GM23248 (cell line): Measurements from ENCODE around the gene RHOJ. TPM values are rescaled to one million over a fixed set of nuclear protein-coding genes. Genes with fewer than 3 reads are reported as not detected.

ENCODE experiments used
- DNase-seq: peaks from one replicate; pipeline ENCODE4 v3.0.0-alpha.2; 2015
- H2AFZ ChIP-seq: fragments of 200-600 bp; sonication (generic); 2 replicates; pipeline ENCODE4 v1.6.1; 2016; ENCODE audit warnings: antibody characterized with exemption
- H3F3A ChIP-seq: fragments of 200-600 bp; sonication (generic); 2 replicates; pipeline ENCODE4 v1.6.1; 2016; ENCODE audit warnings: mild to moderate bottlenecking, antibody characterized with exemption, mixed run types; ENCODE audit not compliant: insufficient read depth
- H3K27ac ChIP-seq: fragments of 200-600 bp; sonication (generic); 2 replicates; pipeline ENCODE4 v1.5.1; 2016; ENCODE audit warnings: mild to moderate bottlenecking
- H3K27me3 ChIP-seq: fragments of 200-600 bp; sonication (generic); replicated peaks from 2 replicates; pipeline ENCODE4 v1.6.1; 2016; ENCODE audit warnings: mild to moderate bottlenecking; ENCODE audit not compliant: insufficient read depth
- H3K36me3 ChIP-seq: fragments of 200-600 bp; sonication (generic); 2 replicates; pipeline ENCODE4 v1.6.1; 2016; ENCODE audit warnings: low read depth, mild to moderate bottlenecking
- H3K4me1 ChIP-seq: fragments of 200-600 bp; sonication (generic); 2 replicates; pipeline ENCODE4 v1.6.1; 2016; ENCODE audit warnings: mild to moderate bottlenecking; ENCODE audit not compliant: insufficient read depth
- H3K4me2 ChIP-seq: fragments of 200-600 bp; sonication (generic); one replicate; pipeline ENCODE4 v1.6.1; 2016; ENCODE audit warnings: mild to moderate bottlenecking; ENCODE audit not compliant: unreplicated experiment
- H3K4me3 ChIP-seq: fragments of 200-600 bp; sonication (generic); 2 replicates; pipeline ENCODE4 v1.5.1; 2016; ENCODE audit warnings: mild to moderate bottlenecking
- H3K79me2 ChIP-seq: fragments of 200-600 bp; sonication (generic); 2 replicates; pipeline ENCODE4 v1.6.1; 2016; ENCODE audit warnings: mild to moderate bottlenecking; ENCODE audit not compliant: insufficient read depth
- H3K9ac ChIP-seq: fragments of 200-600 bp; sonication (generic); 2 replicates; pipeline ENCODE4 v1.6.1; 2016; ENCODE audit warnings: mild to moderate bottlenecking
- H3K9me2 ChIP-seq: fragments of 200-600 bp; sonication (generic); 2 replicates; pipeline ENCODE4 v1.6.1; 2016; ENCODE audit warnings: mixed run types, mild to moderate bottlenecking, moderate library complexity; ENCODE audit not compliant: insufficient read depth
- H3K9me3 ChIP-seq: fragments of 200-600 bp; sonication (generic); one replicate; pipeline ENCODE4 v1.6.1; 2017; ENCODE audit warnings: low read depth
- H4K20me1 ChIP-seq: fragments of 200-600 bp; sonication (generic); 2 replicates; pipeline ENCODE4 v1.6.0; 2016; ENCODE audit not compliant: insufficient read depth
- EZH2 ChIP-seq: fragments of 200-600 bp; sonication (generic); IDR thresholded peaks from 2 replicates; pipeline ENCODE4 v1.6.1; 2018; ENCODE audit warnings: antibody characterized with exemption, mild to moderate bottlenecking; ENCODE audit not compliant: insufficient read depth, poor library complexity, severe bottlenecking
- EZH2phosphoT487 ChIP-seq: fragments of 200-600 bp; sonication (generic); IDR thresholded peaks from 2 replicates; pipeline ENCODE4 v1.6.1; 2018; ENCODE audit warnings: antibody characterized with exemption, moderate library complexity, mild to moderate bottlenecking, low read depth; ENCODE audit not compliant: insufficient read depth
- WGBS, 2 experiments: methylation state at CpG; one replicate each; pipeline ENCODE4 v1.1.6; 2015 to 2017; ENCODE audit warnings: low lambda C conversion rate in 2 of 2, low coverage in 1 of 2; ENCODE audit errors: missing lambda C conversion rate in 2 of 2; 5-methylcytosine and 5-hydroxymethylcytosine counted together
- in situ Hi-C: fragments of 300-500 bp; cut with MboI; formaldehyde crosslinking; loops from 2 replicates; pipeline ENCODE4 v1.15.0; 2020
- polyA plus RNA-seq: library from polyadenylated mRNA; unstranded; fragments of >200 nt; fragmentation: Nextera tagmentation; extraction: Ambion mirVana; gene quantifications from 2 replicates; pipeline ENCODE4 v1.2.1, GENCODE V29; 2016
- total RNA-seq: library from RNA; depleted of rRNA; stranded (reverse); fragments of >200 nt; shearing (Covaris generic); gene quantifications from 2 replicates; pipeline ENCODE4 v1.2.3, GENCODE V29; 2014

RHOJ gene
- total and polyA plus RNA-seq, 2 experiments from 2014 or later: 1.2 to 2.2 TPM

GRCh38 chr14:63240221-63240620 lies 36.0 kb downstream of the RHOJ start:
- H3F3A ChIP-seq: no peaks in the 10 kb centered on the region
- in situ Hi-C loops: no loop called here
- no peaks in the 10 kb centered on the region for H3K79me2 ChIP-seq
- H3K27ac ChIP-seq: no peak overlapping the region
- no peaks in the 10 kb centered on the region for H3K36me3 ChIP-seq
- H3K9me3 ChIP-seq: no peaks in the 10 kb centered on the region
- no peak overlapping the region for H3K4me2 ChIP-seq
- no peak overlapping the region for H2AFZ ChIP-seq
- no peaks in the 10 kb centered on the region for H3K4me1 ChIP-seq
- no peak overlapping the region for H3K4me3 ChIP-seq
- H4K20me1 ChIP-seq: no peaks in the 10 kb centered on the region
- TF ChIP-seq EZH2phosphoT487 (no peak), EZH2 (no peak)
- DNase-seq: no peak
- no peaks in the 10 kb centered on the region for H3K9me2 ChIP-seq
- H3K27me3 ChIP-seq: no peaks in the 10 kb centered on the region
- 26 to 37% methylated on average over 2 of the region's 2 CpGs for WGBS, 2 experiments
- no peak overlapping the region for H3K9ac ChIP-seq

GRCh38 chr14:63241096-63241495 lies 36.9 kb downstream of the RHOJ start:
- Histone ChIP-seq H3K4me1 (no peaks in the 10 kb centered on the region), H2AFZ (no peak overlapping the region), H3K4me3 (no peak overlapping the region), H3K9ac (no peak overlapping the region), H3K9me3 (no peaks in the 10 kb centered on the region), H3F3A (no peaks in the 10 kb centered on the region), H3K27ac (no peak overlapping the region), H3K27me3 (no peaks in the 10 kb centered on the region), H3K36me3 (no peaks in the 10 kb centered on the region), H3K79me2 (no peaks in the 10 kb centered on the region), H3K9me2 (no peaks in the 10 kb centered on the region), H4K20me1 (no peaks in the 10 kb centered on the region), H3K4me2 (no peak overlapping the region)
- DNase-seq: no peak
- in situ Hi-C loops: no loop called here
- TF ChIP-seq EZH2phosphoT487 (no peak), EZH2 (no peak)
- WGBS, 2 experiments: 75 to 76% methylated on average over 4 of the region's 4 CpGs

- Histone ChIP-seq H3K9ac (no peak overlapping the region), H3K4me2 (no peak overlapping the region), H3F3A (no peaks in the 10 kb centered on the region), H4K20me1 (no peaks in the 10 kb centered on the region), H3K27me3 (no peaks in the 10 kb centered on the region), H3K9me2 (no peaks in the 10 kb centered on the region), H3K27ac (peak overlapping the region; percentile 19; the same call in 1 of the 2 replicates), H3K79me2 (no peaks in the 10 kb centered on the region), H3K4me1 (peaks cover 4% of the 10 kb centered on the region; the same call in 1 of the 2 replicates), H3K36me3 (no peaks in the 10 kb centered on the region), H3K9me3 (no peaks in the 10 kb centered on the region), H2AFZ (no peak overlapping the region), H3K4me3 (no peak overlapping the region)
- in situ Hi-C loops: no loop called here
- TF ChIP-seq EZH2 (no peak), EZH2phosphoT487 (no peak)
- DNase-seq: peak; percentile 60
- 6% methylated on average over 5 of the region's 5 CpGs for WGBS, 2 experiments
These were observed 39.4 kb downstream of the RHOJ start for GRCh38 chr14:63243646-63244045.

GRCh38 chr14:63245893-63246292 lies 41.6 kb downstream of the RHOJ start:
- Histone ChIP-seq H3F3A (no peaks in the 10 kb centered on the region), H3K27ac (no peak overlapping the region), H3K4me3 (no peak overlapping the region), H3K9me2 (no peaks in the 10 kb centered on the region), H2AFZ (no peak overlapping the region), H4K20me1 (no peaks in the 10 kb centered on the region), H3K9me3 (no peaks in the 10 kb centered on the region), H3K27me3 (no peaks in the 10 kb centered on the region), H3K36me3 (no peaks in the 10 kb centered on the region), H3K9ac (no peak overlapping the region), H3K4me1 (peaks cover 13% of the 10 kb centered on the region; the same call in 1 of the 2 replicates), H3K4me2 (no peak overlapping the region), H3K79me2 (no peaks in the 10 kb centered on the region)
- no peak for DNase-seq
- in situ Hi-C loops: no loop called here
- WGBS, 2 experiments: 31 to 48% methylated on average over 1 of the region's 1 CpG
- TF ChIP-seq EZH2phosphoT487 (no peak), EZH2 (no peak)

GRCh38 chr14:63248211-63248610 lies 44.0 kb downstream of the RHOJ start:
- no peaks in the 10 kb centered on the region for H3K79me2 ChIP-seq
- no peaks in the 10 kb centered on the region for H4K20me1 ChIP-seq
- H3K4me3 ChIP-seq: no peak overlapping the region
- TF ChIP-seq EZH2 (no peak), EZH2phosphoT487 (no peak)
- no peaks in the 10 kb centered on the region for H3K36me3 ChIP-seq
- no peak overlapping the region for H3K4me2 ChIP-seq
- no peaks in the 10 kb centered on the region for H3K27me3 ChIP-seq
- peak; percentile 53 for DNase-seq
- 2 to 4% methylated on average over 1 of the region's 1 CpG for WGBS, 2 experiments
- H3K9ac ChIP-seq: no peak overlapping the region
- H3F3A ChIP-seq: no peaks in the 10 kb centered on the region
- no peaks in the 10 kb centered on the region for H3K9me3 ChIP-seq
- H2AFZ ChIP-seq: no peak overlapping the region
- peaks cover 13% of the 10 kb centered on the region; the same call in 1 of the 2 replicates for H3K4me1 ChIP-seq
- in situ Hi-C loops: no loop called here
- H3K9me2 ChIP-seq: no peaks in the 10 kb centered on the region
- H3K27ac ChIP-seq: peak overlapping the region; percentile 30
